HG03066 (cell line): Measurements from ENCODE around the gene OGG1.

Experiments
- ATAC-seq: cut with Tn5 transposase; IDR thresholded peaks from one replicate; pipeline ENCODE4 v1.9.1; 2021; ENCODE audit warnings: low read depth; ENCODE audit not compliant: unreplicated experiment

OGG1 gene

DNA sequence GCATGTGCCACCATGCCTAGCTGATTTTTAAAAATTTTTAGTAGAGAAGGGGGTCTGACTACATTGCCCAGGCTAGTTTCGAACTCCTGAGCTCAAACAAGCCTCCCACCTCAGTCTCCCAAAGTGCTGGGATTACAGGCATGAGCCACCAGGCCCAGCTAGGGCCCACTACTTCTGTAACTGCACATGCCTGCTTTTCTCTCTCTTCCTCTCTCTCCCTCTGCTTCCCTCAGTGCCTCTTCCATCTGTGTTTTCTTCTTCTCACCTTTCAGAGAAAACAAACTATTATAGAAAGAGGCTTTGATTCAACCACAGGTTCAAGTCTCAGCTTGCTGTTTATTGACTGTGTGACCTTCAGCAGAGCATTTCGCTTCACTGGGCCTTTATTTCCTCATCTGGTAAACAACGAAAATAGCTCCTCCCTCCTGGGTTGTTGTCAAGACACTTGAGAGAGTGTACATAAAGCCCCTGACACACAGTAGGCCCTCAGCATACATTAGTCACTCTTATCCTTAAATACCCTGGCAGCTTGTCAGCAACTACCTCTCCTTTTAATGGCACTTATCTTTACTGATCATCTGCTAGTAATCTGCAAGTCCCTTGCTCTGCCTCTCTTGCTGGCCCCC is 32.3 kb downstream of the OGG1 start:
- ATAC-seq = no peak

DNA sequence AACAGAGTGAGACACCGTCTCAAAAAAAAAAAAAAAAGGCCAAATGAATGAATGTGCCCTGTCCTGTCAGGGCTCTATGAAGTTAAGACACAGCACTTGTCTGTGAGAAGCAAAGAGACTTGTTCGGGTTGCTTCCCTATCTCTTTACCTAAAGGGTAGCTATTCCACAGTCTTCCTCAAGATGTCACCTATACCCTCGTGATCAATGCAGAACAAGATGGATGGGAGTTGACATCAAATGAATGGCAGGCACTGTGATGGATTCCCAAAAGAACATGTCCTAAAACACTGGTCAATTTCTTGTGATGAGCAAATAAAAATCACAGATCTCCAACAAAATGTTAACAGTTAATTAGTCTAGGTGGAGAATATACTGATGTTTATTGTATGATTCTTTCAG is 33.0 kb downstream of the OGG1 start:
- no peak for ATAC-seq

GRCh38 chr3:9783954-9784353 is 34.2 kb downstream of the OGG1 start:
- no peak for ATAC-seq

GRCh38 chr3:9784965-9785364 is 35.2 kb downstream of the OGG1 start:
- no peak for ATAC-seq

DNA sequence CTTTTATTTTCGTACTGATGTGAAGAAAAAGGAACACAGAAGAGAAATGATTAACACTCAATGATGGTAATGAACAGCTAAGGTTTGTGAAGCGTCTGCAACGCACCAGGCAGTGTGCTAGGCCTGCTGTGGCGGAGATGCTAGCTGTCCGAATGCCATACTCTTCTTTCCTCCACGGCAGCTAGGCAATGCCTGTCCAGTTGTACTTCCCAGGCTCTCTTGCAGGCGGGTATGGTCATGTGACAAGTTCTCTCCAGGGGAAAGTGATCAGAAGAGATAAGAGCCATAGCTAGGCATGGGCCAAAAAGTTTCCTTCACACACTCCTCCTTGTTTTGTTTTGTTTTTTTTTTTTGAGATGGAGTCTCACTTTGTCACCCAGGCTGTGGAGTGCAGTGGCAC is 35.9 kb downstream of the OGG1 start:
- ATAC-seq = no peak

GRCh38 chr3:9786209-9786739 is 36.5 kb downstream of the OGG1 start:
- ATAC-seq = no peak

GRCh38 chr3:9786825-9787669 is 37.3 kb downstream of the OGG1 start:
- ATAC-seq = no peak

- ATAC-seq = no peak
Observed at GRCh38 chr3:9787714-9788113, 38.0 kb downstream of the OGG1 start.

DNA sequence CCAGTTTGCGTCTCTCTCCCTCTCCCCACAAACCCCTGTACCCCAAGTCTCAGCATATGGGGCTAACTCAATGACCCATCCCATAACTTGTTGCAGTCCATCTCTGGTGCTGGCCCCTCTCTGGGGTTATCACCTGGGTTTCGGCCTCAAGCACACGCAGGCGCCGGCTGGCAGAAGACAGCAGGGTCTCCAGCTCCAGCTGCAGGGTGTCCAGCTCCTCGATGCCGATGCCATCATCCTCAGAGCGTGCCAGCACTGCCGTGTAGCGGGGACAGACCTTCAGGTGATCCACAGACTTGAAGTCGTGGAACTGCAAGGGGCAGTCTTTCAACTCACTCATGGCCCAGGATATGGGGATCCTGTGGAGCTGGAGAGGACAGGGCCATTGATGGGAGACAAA is 41.4 kb downstream of the OGG1 start:
- no peak for ATAC-seq

GRCh38 chr3:9791790-9792404 is 42.1 kb downstream of the OGG1 start:
- ATAC-seq = no peak

DNA sequence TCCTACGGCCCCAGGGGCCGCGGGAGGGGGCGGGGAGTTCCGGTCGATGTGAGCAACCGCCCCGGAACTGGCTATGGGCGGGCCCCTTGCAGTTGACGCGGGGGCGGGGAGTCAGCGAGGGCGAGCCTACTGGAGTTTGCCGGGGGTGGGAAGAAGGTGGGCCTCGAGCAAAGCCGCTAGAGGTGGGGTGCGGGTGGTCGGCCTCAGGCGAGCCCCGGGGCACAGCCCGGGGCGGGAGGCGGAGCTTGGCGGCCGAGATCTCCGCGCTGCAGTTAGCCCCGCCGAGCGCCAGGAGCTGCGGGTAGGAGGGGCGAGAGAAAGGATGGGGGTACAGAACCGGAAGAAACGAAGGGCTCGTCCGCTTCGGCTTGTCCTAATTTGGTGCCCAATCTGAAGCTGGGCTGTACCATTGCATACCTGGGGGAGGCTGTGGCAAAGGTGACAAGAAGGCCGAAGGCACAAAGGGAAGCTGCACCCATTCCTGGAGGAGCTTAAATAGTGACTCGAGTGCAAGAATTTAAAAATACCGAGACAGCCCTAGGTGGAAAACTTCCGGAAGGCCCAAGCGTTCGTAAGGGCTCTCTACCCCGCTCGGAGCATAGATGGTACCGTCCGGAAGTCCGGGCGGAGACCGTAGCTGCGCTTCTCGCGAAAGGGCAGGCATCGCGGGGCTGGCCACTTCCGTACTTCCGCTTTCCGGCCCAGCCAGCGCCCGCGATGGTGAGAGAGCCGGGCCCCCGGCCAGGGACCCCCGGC is 42.8 kb downstream of the OGG1 start, which contains the start of the genes ARPC4 and TADA3:
Gene ARPC4 (plus strand): TSS at position 678 of the 756 bp plus-strand sequence. CDS start 40 bp downstream, at position 718.
Gene TADA3 (minus strand): TSS at position 69 of the 756 bp plus-strand sequence. CDS start 1,007 bp downstream, outside the sequence.
- peak; percentile 78 for ATAC-seq

DNA sequence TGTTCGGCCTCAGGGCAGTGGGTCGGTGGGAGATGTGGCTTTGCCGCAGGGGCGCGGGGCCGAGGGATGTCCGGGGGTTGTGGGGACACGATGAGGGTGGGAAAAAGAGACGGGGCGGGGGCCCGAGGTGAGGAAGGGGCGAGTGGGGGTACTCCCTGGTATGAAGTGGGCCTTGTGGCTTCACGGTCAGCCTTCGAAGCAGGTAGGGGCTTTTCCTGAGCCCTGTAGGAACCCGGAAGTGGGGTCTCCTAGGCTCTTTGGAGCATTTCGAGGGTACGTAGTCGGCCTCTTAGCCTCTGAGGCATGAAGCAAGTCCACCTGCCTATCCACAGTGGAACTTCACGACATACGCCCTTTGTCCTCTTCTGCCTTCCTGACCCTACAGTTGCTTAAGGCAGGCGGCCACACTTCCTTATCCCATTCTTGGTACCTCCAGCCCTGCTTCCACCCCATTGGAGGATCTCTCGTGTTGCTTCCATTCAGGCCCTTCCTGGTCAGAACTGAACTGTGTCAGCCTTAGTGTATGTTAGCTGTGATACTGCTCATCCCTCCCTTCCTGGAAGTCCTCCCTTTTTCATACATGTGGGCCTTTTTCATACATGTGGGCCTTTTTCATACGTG is 43.5 kb downstream of the OGG1 start:
- no peak for ATAC-seq

- ATAC-seq = no peak
Observed at GRCh38 chr3:9794400-9794799, 44.6 kb downstream of the OGG1 start.

DNA sequence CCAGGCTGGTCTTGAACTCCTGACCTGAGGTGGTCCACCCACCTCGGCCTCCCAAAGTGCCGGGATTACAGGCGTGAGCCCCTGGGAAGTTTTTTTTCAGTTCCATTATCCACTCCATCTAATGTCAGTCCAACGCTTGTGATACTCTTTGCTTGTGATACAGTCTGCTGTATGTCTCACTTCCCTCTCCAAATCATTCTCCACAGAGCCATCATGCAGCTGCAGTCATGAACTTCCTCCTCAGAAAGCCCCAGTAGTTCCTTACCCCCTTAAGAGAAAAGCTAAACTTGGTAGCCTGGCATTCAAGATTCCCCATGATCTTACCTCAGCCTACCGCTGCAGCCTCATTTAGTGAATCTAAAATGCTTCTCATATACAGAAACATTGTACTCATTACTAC is 45.5 kb downstream of the OGG1 start:
- ATAC-seq = no peak

DNA sequence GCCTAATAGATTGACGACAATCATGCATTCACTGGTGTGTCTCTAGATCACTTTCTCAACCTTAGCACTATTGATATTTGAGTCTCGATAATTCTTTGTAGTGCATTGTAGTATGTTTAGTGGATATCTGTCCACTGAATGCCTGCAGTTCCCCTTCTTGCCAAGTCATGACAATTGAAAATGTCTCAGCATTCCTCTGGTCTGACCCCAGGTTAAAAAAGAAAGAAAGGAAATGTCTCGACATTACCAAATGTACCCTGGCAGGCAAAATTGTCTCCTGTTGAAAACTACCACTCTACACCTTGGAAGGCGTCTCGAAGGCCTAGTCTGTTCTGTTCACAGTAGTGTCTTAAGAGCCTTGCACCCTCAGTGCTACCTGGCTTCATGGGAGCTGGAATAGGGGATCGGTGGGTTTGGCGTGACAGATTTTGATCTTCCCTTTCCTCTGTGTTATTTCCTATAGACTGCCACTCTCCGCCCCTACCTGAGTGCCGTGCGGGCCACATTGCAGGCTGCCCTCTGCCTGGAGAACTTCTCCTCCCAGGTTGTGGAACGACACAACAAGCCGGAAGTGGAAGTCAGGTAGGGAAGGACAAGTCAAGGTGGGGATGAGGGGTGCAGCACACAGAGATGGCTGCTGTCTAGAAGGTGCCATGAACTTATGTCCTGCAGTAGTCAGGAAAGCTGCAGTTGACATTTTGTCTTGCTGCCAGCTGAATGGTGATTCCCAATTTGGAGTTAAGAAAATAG is 47.6 kb downstream of the OGG1 start:
- no peak for ATAC-seq

- no peak for ATAC-seq
Observed at GRCh38 chr3:9800529-9800928, 50.8 kb downstream of the OGG1 start.

DNA sequence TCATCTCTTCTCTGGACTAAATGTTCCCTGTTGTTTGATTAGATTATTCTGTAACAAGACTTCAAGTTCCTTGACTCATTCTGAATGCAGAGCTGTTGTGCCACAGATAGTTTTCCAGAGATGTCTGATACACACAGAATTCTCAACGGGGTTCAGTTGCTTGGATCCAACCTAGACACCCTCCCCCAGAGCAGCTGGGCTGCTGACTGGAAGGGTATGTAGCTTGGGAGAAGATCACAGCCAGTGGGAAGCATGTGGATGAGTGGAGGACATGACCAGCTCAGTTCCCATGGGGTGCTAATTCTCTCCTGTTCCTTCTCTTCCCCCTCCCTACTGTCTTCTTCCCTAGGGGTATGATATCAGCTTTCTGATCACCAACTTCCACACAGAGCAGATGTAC is 53.7 kb downstream of the OGG1 start:
- ATAC-seq = no peak

GRCh38 chr3:9804996-9805395 is 55.2 kb downstream of the OGG1 start:
- ATAC-seq = no peak

DNA sequence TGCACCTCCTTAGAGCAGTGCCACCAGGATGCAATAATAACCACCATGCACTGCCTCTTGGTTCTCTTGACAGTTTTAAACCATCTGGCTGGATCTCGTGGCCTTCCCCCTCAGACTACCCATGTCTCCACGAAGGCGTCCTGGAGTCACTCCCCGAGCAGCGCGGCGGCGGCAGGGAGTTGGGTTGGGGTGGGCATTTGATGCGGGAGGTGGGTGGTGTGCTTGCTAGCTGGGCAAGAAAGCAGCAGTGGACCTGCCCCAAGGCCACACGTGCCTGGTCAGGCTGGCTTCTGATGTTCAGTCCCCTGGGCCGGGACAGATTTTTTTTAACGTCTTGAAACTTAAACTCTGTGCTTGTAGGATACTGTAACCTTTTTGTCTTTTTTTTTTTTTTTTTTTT is 56.4 kb downstream of the OGG1 start:
- no peak for ATAC-seq
